HG02943 (cell line): ENCODE data around the gene NTRK2.

Experiments
- ATAC-seq: cut with Tn5 transposase; IDR thresholded peaks from one replicate; pipeline ENCODE4 v1.9.1; 2021; ENCODE audit warnings: mild to moderate bottlenecking, low read depth, moderate library complexity; ENCODE audit not compliant: unreplicated experiment

Gene NTRK2

DNA sequence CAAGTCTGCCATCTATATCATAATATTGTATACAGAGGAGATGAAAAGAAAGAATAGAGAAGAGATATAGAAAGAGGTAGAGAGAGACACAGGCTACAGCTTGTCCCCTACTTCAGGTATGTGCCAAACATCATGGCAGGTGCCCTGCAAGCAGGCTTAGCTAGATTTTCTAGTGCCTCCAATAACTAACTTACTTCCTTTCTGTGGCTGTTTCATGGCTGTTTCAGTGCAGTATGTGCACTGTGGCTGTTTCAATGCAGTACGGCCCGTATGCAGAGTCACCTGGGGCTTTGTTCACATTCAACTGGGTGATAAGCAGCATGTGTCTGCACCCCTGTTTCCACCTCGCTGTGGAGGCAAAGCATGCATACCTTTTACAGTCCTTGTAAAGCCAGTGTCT is 327.2 kb downstream of the NTRK2 start:
- no peak for ATAC-seq

DNA sequence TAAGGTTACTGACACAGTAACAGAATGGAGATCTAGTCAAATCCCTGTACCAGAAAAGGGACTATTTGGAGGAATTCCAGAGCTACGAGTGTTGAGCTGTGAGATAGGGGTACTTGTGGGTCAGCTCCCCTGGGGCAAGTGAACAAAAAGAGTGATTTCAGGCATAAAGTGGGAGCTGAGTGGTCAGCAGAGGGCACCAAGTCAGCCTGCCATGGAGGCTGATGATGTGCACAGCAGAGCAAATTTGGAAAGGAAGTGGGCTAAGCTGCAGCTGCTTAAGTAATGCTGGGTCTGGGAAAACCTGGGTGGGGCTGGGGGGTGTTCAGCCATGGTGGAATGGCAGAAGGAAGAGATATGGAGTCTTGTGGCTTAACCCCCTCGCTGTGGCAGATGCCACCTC is 327.9 kb downstream of the NTRK2 start:
- no peak for ATAC-seq

DNA sequence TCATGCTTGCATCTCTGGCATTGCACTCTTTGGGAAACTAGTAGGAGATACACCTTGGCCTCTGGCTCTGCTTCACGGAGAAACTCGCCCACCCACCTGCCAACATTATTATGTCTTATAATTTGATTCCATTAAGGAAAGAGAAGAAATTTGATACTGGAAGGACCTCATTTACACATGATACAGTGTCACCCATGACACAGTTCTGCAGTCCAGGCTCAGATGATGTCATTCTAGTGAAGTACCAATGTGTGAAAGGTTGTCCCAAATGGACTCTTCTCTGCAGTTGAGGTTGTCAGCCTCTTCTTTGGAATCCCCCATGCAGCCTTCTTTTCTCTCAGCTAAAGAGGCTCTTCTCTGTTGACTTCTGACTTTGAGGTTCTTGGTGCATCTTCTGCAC is 329.1 kb downstream of the NTRK2 start:
- ATAC-seq: no peak

DNA sequence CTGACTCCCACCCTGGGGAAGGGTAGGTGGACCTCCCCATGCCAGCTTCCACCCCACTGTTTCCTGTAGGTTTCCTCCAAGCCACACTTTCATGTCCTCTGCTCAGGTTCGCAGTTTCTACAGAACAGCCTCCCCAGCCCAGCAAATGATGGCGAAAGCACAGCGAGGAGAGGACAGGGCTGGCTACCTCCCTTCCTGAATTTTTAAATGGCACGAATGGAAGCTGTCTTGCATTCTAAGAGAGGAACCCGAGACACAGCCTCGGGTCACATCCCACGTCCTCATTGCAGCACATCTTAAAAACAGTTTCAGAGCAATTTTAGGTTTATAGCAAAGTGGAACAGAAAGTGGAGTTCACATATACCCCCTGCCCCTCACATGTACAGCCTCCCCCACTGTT is 330.3 kb downstream of the NTRK2 start:
- no peak for ATAC-seq

DNA sequence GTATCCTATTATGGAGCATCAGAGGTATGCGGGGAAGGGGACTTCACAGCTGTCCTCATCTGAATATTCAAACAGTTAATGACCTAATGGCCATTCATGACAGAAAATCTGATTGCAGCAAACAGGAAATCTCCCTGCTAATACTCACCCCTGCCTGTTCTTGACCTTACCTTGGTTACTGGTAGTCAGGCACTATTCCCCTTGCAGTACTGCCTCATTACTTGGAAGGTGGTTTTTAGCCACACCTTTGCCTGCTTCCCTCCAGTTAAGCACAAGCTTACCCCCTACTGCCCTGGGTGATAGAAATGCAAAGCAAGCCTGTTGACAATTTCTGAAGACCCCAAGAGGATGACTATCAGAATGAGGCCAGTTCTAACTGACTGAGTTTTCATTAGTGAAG is 332.4 kb downstream of the NTRK2 start:
- ATAC-seq: no peak

DNA sequence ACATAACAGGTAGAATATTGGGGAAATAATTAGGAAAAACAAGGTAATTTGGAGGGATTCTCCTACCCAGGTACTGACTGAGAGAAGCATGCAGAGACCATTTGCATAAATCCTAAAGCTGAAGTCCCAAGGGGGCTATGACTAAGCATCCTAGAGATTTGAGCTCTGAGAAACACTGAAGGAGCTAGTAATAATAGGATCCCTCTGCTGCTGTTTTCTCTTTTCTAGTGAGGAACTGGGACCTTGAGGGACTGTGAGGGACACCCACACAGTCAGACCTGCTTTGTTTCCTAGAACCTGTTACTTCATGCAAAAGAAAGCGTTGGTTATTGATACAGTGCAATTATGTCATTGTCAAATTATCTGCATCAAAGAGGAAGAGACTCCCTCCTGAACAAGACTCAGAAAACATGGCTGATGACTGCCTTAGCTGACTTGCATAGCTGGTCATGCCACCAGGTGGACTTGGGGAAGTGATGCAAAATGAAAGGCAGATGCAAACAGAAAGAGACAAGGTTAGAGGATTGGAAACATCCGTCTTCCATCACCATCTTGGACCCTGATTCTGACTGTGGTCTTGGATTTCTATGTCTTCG is 335.4 kb downstream of the NTRK2 start:
- ATAC-seq: no peak

DNA sequence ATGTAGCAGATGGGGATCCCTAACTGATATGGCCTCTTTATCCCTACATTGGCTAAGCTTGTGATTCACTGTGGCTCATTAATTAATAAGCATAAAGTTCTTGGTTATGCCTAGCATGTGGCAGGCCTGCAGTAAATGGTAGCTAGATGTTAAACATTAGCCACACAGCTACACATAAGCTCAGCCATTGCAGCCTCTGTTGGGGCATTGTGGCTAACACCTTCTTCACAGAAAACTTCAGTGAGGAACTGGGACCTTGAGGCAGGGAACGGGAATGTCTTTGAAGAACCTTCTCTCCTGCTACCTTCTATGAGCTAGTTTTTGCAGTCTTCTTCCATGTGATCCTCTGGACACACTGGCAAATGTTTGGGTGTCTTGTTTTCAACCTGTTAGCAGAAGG is 338.2 kb downstream of the NTRK2 start:
- ATAC-seq: no peak

DNA sequence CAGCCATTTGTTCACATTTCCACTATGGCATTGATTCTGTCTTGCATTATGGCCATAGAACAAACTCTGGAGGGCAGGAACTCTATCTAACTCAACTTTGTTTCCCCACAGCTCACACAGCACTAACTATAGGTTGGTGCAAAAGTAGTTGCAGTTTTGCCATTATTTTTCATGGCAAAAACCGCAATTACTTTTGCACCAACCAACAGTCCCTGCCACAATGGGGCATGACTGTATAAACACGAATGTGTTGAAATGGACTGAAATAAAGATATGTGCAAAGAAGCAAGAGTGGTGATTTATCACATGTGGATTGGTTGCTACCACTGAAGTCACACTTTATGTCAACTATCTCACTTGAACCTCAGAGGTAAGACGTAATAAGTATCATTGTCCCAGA is 338.7 kb downstream of the NTRK2 start:
- no peak for ATAC-seq

DNA sequence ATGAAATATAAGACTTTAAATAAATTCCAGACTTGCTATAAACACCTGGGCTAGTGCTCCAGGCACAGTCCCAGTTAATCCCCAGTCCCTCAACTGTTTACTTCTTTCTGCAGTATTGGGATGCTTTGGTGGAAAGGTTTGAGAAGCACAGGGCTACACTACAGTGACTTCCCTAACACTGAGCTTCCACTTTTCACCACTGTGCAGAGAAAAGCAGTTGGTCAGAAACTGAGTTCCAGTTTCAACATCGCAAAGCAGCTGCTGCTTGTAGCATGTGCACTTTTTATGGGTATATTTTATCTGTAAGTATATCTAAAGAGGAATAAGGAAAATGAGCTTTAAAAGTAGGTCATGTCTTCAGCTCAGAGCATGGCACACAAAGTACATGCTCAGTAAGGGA is 339.7 kb downstream of the NTRK2 start:
- ATAC-seq: no peak

DNA sequence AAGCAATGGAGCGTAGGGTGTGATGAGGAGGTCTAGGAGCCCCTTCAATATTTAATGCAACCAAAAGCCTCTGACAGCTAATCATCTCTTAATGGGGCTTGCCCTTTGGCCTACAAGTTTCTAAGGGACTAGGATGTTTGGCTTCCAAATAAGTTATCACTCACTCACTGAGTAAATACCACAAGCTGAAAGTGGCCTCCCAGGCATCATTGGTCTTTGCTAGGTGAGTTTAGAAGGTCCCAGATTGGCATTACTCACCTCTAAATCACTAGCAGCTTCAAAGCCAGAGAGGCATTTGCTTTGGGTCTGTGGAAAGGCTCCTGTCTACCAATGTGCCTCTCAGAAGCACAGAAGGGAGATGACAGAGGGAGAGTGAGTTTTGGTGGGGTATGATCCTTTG is 344.2 kb downstream of the NTRK2 start:
- ATAC-seq: no peak

DNA sequence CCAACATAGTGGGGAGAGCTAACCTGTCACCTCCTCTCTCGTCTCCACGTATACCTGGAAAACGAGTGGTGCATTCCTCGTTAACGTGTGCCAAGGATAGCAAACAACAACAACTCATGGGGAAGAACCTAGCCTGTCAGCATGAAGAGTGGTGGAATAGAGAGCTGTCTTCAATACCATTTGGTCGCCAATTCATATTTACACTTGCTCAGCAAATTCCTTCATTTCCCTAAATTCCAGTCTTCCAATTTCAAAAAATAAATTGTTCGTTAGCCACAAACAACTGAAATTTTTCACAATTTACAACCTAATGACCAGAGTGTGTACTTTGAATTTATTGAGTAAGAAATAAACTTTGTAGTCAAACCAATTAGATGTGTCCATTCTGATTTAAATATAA is 344.8 kb downstream of the NTRK2 start:
- no peak for ATAC-seq

DNA sequence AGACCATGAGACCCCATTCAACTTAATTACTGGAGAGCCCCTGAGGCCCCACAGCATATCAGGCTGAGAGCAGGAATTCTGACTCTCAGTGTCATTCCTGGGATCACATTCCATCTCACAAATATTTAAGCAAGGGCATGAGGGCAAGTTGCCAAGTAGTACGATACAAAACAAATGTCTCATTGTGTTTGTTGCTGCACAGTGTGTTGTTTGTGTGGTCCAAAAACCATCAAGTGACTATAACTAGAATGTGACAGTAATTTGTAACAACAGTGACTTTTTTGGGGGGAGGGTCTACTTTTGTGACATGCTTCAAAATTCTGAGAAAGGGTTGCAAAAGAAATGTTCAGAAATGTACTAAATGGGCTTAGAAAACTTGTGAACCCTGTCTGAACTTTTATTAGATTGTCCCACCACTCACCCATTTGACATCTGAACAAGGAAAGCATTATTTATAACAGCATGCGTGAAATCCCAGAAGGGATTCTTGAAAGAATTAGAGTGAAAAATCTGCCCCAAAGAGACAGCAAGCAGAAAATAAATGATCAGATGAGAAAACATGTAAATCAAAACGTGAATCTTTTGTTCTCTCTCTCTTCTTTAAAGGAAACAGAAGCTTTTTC is 347.0 kb downstream of the NTRK2 start:
- no peak for ATAC-seq

DNA sequence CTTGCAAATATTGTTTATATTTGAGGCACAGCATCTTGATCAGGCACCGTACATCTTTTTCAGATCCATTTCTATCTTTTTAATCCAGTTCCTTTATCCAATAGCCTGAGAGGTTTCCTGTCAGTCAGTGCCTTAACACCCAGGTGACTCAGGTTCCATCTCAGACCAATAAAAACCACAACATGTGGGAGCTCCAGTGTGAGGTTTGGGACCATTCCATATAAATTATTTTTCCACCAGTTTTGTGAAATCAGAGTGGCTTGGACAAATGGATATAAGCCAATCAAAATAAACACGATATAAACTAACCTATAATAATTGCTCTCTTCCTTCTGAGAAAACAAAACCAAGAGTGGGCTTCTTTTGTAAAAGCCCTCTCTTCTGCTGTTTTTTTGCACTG is 351.3 kb downstream of the NTRK2 start:
- no peak for ATAC-seq

DNA sequence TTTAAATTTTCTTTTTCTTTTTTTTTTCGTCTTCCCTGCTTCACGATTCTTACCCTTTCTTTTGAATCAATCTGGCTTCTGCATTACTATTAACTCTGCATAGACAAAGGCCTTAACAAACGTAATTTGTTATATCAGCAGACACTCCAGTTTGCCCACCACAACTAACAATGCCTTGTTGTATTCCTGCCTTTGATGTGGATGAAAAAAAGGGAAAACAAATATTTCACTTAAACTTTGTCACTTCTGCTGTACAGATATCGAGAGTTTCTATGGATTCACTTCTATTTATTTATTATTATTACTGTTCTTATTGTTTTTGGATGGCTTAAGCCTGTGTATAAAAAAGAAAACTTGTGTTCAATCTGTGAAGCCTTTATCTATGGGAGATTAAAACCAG is 352.2 kb downstream of the NTRK2 start:
- no peak for ATAC-seq

DNA sequence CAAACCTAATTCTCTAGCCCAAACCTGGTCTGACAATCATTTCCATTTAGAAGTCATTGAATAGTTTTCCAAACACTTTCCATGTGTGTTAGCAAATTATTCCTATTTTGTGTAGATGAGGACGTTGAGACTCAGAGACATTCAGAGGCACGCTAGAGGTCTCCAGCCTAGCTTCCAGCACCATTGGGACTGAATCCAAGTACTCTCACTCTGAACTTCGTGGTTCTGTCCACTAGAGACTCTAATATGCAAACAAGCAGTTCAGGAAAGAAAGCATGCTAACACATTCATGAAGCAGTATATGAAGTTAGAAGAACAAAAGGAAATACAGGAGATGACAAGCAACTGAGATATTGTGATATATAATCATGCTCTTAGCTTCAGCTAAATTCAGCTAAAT is 354.8 kb downstream of the NTRK2 start:
- no peak for ATAC-seq

DNA sequence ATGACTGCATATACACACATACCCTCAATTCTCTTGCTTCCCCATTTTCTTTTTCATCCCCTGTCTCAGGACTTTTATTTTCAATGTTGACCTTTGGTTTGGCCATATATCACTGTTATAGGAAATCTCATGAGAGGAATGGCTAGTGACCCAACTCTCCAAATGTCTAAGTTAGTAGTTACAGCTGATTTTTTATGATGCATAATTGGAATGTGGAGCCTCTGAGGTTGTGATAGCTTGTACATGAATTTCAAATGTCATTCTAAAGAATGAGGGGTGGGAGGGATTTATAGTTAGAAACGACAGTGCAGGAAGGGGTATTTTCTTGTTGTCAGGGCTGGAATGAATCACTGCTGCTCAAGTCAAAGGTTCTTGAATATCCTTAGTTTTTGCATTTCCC is 356.1 kb downstream of the NTRK2 start:
- no peak for ATAC-seq

DNA sequence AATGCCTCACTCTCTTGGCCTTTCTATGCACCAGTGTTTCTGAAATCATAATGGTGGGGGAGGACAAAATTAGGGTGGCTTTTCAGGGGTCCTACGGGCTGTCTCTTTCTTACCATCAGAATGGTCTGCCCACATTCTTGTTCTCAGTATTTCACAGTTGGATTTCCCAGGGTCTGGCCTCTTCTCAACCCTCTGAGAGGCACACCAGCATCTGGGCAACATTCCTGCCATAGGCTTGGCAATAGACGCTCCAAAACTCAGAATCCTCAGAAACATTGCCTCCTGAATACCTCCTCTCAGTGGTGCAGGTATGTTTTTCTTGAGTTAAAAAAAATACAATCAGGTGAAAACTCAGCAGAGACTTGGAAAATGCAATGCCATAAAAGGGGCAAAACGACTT is 358.3 kb downstream of the NTRK2 start:
- no peak for ATAC-seq

DNA sequence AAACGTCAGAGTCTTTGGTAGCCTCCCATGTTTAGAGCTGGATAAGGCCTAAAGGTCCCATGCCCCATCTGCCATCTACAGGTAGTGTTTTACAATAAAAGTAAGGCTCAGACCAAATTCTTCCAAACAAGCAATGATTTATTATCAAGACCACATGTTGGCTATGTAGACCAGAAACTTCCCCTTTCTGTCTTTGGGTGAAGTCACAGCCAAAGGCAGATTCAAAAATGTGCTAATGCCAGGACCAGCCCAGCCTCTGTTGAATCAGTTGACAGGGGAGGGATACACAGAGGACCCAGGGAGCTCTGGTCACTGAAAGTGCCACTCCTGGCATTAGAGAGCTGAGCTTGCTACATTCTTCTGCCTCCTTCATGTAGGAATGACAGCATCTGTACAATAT is 360.8 kb downstream of the NTRK2 start:
- ATAC-seq: no peak

DNA sequence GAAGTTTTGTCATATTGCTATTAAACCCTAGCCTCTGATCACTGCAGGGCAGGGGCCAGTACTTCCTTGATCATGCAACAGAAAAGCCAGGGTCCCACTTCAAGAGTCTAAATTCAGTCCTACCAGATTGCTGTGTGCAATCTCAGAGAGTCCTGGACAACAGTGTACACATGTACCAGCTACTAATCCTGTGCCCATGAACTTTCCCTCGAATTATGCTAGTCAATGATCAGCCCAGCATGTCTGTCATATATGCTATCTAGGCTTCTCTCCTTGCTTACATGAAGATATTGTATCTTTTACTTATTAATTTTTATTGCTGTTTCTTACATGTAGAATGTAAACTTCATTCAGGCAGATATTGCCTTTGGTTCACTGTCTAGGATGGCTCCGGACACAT is 367.0 kb downstream of the NTRK2 start:
- ATAC-seq: no peak

DNA sequence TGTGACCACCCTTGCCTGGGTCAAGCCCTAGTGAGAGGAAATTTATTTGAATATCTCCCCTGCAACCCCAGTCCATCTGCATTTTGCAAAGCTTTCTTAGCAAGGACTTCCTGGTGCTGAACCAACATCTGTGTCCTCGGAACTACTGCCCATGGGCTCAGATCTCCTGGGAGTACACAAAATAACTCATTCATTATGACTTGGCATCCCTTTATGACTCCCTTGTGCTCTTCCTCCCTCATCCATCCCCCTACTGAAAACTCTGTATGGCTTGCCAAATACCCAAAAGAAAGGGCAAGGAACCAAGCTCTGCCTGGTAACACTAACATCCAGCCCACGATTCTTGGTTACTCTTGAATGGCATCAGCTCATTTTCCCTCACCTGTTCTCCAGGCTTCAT is 368.5 kb downstream of the NTRK2 start:
- no peak for ATAC-seq

DNA sequence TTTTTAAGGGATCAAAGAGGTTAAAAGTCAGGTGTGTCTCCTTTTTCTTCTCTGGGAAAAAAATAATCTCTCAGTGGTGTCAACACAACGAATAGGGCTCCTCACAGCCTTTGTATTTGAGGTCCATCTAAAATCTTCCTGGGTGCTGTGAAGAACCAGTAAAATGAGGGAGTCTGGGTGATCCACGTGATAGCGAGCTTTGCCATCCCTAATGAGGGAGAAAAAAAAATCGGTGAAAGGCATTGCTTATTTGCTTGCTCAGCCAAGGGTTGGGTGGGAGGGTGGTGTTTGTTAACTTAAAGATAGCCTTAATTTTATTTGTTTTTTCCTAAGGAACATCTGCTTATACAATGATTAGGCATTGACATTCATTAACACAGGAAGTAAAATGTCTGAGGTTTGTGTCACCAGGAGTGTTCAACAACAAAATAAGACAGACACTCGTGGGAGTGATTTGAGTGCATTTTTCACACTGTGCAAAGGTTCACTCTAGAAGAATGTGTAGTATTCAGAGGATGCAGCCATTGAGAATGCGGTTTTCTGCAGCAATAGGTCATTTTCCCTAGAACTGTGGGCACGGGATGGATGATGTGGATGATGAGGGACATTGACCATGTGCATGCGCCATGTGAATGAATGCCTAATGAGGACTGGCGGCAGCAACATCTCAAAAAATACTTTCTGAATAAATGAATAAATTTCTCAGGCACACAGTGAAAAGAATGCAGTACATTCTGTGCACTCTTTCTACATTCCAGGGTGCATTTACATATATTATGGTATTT is 369.5 kb downstream of the NTRK2 start:
- ATAC-seq: no peak

DNA sequence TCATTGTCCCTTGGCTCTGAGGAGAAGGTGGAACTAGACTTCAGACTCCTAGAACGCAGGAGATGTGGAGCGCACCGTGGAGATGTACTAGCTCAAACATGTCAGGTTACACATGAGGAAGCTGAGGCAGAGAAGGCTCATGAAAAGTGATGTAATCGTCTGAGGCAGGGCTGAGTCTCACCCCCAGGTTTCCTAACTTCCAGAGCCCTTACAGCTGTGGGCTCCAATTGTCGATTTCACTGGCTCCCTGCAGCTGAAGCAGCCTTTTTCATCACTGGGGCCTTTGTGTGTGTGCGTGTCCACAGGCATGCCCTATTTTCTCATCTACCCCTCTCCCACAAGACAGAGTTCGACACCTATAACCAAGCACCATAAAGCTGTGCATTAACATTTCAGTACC is 370.6 kb downstream of the NTRK2 start:
- no peak for ATAC-seq
